GM12801 (cell line): ENCODE results near the gene AUNIP.

Experiments used
- CTCF ChIP-seq: IDR thresholded peaks from one replicate; pipeline ENCODE4 v1.5.1; 2011; ENCODE audit warnings: control low read depth; ENCODE audit not compliant: insufficient read length; ENCODE audit errors: extremely low read depth

Gene AUNIP

DNA sequence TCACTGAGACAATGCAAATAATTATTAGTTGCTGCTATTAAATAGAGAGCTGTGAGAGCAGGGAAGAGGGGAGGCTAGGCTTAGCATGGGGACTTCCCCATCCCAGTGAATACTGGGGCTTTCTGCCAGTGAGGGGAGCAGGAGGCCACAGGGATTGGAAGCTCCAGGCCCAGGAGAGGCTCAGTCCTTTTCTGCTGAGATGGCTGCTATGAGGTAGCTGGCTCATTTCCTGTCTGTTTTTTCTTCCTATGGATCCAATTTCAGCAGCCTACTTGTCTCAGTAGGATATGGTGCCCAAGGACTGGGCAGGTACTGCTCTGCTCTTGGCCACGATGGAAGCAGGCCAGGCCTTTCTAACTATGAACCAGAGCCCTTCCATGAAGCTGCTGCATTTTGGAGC is 37.0 kb upstream of the AUNIP start:
- TF ChIP-seq CTCF: no peak

DNA sequence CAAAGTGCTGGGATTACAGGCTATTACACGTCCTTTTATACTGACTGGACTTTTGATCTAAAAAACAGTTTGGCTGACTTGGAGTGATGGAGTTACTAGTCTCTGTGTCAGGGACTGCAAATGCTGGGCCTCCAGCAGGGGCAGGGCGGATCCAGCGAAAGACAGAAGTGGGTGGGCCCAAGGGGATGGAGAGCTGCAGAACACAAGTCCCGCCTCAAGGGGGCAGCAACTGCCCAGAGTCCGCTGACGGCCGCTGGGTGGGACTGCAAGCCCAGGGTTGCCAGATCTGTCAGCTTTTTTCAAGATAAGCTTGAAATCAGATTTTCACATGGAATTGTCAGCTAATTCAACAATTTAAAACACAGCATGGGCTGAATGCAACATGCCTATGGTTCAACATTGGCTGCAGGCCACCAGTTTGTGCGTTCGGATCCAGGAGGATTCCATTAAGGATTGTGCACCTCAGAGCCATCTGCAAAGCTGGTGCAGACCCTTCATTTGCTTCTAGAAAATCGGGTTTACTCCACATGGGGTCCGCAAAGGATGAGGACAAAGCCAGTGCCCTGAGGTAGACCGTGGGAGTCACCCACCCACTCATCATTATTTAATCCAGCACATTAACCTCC is 36.2 kb upstream of the AUNIP start:
- TF ChIP-seq CTCF: peak; percentile 84

DNA sequence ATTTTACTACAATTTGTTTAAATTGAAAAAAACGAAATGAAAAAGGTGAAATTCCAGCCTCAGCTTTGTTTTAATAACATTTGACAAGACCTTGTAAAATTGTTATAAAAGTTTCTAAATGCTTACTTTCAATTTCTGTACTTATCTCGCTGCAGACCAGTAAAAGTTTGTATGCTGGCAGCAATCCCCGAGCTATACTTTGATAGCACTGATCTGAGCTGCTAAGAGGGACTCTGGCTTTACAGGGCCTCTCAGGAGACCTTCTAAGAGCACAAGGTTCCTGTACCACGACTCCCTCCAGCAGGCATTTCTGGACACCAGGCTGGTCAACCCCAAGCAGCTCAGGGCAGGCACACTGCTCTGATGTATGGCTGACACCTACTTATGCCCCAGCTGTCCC is 33.9 kb upstream of the AUNIP start:
- TF ChIP-seq CTCF: no peak

GRCh38 chr1:25891606-25892005 is 32.3 kb upstream of the AUNIP start:
- no peak for TF ChIP-seq CTCF

GRCh38 chr1:25890239-25891034 is 31.2 kb upstream of the AUNIP start:
- TF ChIP-seq CTCF: no peak

DNA sequence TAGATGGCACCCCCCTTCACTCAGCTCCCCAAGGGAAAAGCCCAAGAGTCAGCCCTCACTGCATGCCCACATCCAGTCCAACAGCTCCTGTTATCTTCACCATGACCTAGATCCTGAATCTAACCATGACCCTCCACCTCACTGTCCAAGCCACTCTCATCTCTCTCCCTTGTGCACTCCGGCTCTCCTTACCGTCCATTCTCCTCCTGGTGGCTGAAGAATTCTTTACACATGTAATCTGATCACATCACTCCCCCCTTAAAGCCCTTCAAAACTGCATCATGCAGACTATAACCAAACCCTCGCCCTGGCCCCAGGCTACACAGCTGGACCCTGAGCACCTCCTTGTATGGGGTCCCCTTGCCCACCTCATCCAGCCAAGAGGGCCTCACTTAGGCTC is 30.2 kb upstream of the AUNIP start:
- TF ChIP-seq CTCF: no peak

- no peak for TF ChIP-seq CTCF
These were observed 29.2 kb upstream of the AUNIP start for GRCh38 chr1:25888426-25888987.
